Body of pancreas (tissue), 4 donors: ENCODE results near the gene NLGN2. TPM values are rescaled to one million over a fixed set of nuclear protein-coding genes. Genes with fewer than 3 reads are reported as not detected.
A peak's percentile ranks its signal among the peaks of the same experiment; 100 is the strongest.

Source experiments
- ATAC-seq: fragments of 150-250 bp; one replicate; pipeline ENCODE4 v1.9.1; 2016
- DNase-seq, 4 donors: peaks; one replicate each; pipeline ENCODE4 v3.0.0-alpha.2; 2019
- H3K27ac ChIP-seq, 4 donors: fragments of 200-600 bp; sonication (generic); 1 replicate in 3 of 4; 2 replicates in 1 of 4; pipeline versions ENCODE4 v1.5.1 to v1.6.1; 2016 to 2019; ENCODE audit warnings: mild to moderate bottlenecking in 1 of 4, mixed read lengths in 1 of 4, moderate library complexity in 1 of 4
- H3K27me3 ChIP-seq, 2 donors: fragments of 200-600 bp; sonication (generic); one replicate each; pipeline ENCODE4 v1.6.0; 2016; ENCODE audit warnings: mild to moderate bottlenecking in 1 of 2
- H3K36me3 ChIP-seq, 2 donors: fragments of 200-600 bp; sonication (generic); replicated peaks in 1 of 2; 2 replicates each; pipeline ENCODE4 v1.5.1; 2016; ENCODE audit warnings: low read depth in 2 of 2; ENCODE audit not compliant: insufficient read depth in 1 of 2
- H3K4me1 ChIP-seq: fragments of 200-600 bp; sonication (generic); one replicate; pipeline ENCODE4 v1.6.0; 2016
- H3K4me3 ChIP-seq, 2 donors: fragments of 200-600 bp; sonication (generic); 1 replicate in 1 of 2; 2 replicates in 1 of 2; pipeline ENCODE4 v1.5.1; 2016 to 2019
- H3K9me3 ChIP-seq, 3 donors: fragments of 200-600 bp; sonication (generic); 1 replicate in 2 of 3; 2 replicates in 1 of 3; pipeline ENCODE4 v1.5.1; 2016
- CTCF ChIP-seq, 7 experiments: fragments of 450-650 bp in 4 of 7; fragments of 200-600 bp in 3 of 7; sonication (generic) in 3 of 7; IDR thresholded peaks; one replicate each; pipeline ENCODE4 v1.5.1; 2016 to 2019; ENCODE audit warnings: antibody characterized with exemption in 7 of 7
- POLR2A ChIP-seq, 3 donors: fragments of 450-650 bp; IDR thresholded peaks; one replicate each; pipeline ENCODE4 v1.6.1; 2016; ENCODE audit warnings: antibody characterized with exemption in 3 of 3, mild to moderate bottlenecking in 2 of 3
- whole genome bisulfite sequencing, 2 donors: methylation state at CpG; one replicate each; pipeline ENCODE4 v1.1.5; 2017; 5-methylcytosine and 5-hydroxymethylcytosine counted together
- intact Hi-C: fragments of 100-400 bp; cut with DNase I; formaldehyde crosslinking; loops from one replicate; pipeline ENCODE4 v1.15.1; 2023
- total RNA-seq, 2 donors: library from RNA; depleted of rRNA; stranded (reverse); fragments of >200 nt; gene quantifications; one replicate each; pipeline ENCODE4 v1.1.0, GENCODE V29; 2016

Gene NLGN2
- total RNA-seq, 2 donors from 2014 or later, result 5.2 to 6.3 TPM

- Histone ChIP-seq H3K36me3 (no peaks in the 10 kb centered on the region), H3K27ac (no peak overlapping the region), H3K4me3 (no peak overlapping the region), H3K9me3 (no peaks in the 10 kb centered on the region), H3K27me3 (no peaks in the 10 kb centered on the region), H3K4me1 (no peaks in the 10 kb centered on the region)
- WGBS, 2 donors, result 84 to 87% methylated on average over 19 to 24 of the region's 29 CpGs
- TF ChIP-seq POLR2A (IDR thresholded peaks at IDR 0.05), result no peak
- TF ChIP-seq CTCF (IDR thresholded peaks at IDR 0.05), result no peak
- peak; percentile 19 for ATAC-seq
- intact Hi-C loops, result no loop called here
- no peak for DNase-seq
These were observed 19.3 kb downstream of the NLGN2 start for GRCh38 chr17:7426896-7427489.

DNA sequence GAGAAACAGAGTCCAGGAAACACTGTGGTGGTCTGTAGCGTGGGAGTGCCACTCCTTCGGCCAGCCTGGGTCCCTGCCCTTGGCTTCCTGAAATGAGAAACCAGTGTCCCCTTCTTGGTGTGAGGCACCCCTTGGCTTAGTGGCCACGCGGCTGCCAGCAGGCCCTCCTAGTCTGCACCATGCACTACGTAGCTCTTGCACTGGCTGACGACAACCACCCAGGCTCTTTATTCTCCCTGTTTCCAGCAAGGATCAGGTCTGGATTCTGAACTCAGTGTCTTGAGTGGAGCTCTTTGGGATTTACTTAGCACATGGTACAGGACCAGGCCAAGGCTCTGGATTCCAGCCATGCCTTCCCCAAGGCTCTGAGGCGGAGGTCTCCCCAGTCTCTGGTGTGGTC is 19.9 kb downstream of the NLGN2 start:
- 90% methylated on average over 6 to 7 of the region's 7 CpGs for WGBS, 2 donors
- no peaks in the 10 kb centered on the region for H3K27me3 ChIP-seq
- no peak overlapping the region for H3K4me3 ChIP-seq
- intact Hi-C loops, result no loop called here
- H3K27ac ChIP-seq, result no peak overlapping the region
- H3K9me3 ChIP-seq, result no peaks in the 10 kb centered on the region
- ATAC-seq (peak; percentile 11), DNase-seq (no peak)
- no peaks in the 10 kb centered on the region for H3K4me1 ChIP-seq
- no peaks in the 10 kb centered on the region for H3K36me3 ChIP-seq
- no peak for TF ChIP-seq CTCF (IDR thresholded peaks at IDR 0.05)

DNA sequence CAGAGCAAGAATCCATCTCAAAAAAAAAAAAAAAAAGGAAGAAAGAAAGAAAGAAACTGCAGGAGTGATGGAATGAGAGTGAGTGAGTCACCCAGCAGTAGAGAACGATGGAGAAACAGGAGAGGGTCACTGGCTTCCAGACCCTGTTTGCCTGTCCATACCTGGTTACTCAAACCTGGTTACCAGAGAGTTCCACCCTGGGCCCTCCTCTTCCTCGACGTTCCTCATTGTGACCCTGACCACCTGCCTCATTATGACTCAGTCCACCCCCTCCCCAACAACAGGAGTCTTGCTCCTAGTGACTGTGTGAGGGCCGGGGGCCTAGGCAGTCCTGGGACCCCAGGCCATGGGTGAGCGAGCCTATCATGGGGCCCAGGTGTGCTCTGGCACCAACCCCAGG is 20.9 kb downstream of the NLGN2 start, which contains the start of gene SPEM3:
Gene SPEM3 (plus strand): TSS at position 301 of the 400 bp plus-strand sequence. CDS start 46 bp downstream, at position 347.
- Histone ChIP-seq H3K36me3 (no peaks in the 10 kb centered on the region), H3K9me3 (no peaks in the 10 kb centered on the region), H3K27ac (no peak within 1 kb of the TSS), H3K4me1 (no peaks in the 10 kb centered on the region), H3K27me3 (no peaks in the 10 kb centered on the region), H3K4me3 (no peak within 1 kb of the TSS)
- ATAC-seq (no peak), DNase-seq (no peak)
- 40% methylated on average over 3 to 5 of the region's 5 CpGs for WGBS, 2 donors
- intact Hi-C loops, result no loop called here
- no peak for TF ChIP-seq CTCF (IDR thresholded peaks at IDR 0.05)
- TF ChIP-seq POLR2A (IDR thresholded peaks at IDR 0.05), result no peak

DNA sequence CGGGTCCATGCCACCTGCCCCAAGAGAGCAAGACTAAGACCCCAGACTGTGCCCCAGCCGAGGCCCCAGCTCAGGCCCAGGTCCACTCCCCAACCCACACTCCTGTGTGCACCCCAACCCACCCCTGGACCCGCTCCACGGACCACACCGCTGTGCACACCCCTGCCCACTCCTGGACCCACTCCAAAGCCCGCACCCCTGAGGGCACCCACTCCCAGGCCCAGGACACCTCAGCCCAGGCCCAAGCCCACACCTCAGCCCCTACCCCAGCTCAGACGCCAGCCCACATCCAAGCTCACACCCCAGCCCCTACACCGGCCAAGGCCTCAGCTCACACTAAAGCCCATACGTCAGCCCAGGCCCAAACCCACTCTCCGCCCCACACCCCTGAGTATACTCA is 22.1 kb downstream of the NLGN2 start:
- Histone ChIP-seq H3K27me3 (no peaks in the 10 kb centered on the region), H3K4me1 (no peaks in the 10 kb centered on the region), H3K9me3 (no peaks in the 10 kb centered on the region), H3K4me3 (no peak overlapping the region), H3K36me3 (no peaks in the 10 kb centered on the region), H3K27ac (no peak overlapping the region)
- TF ChIP-seq CTCF (IDR thresholded peaks at IDR 0.05) (no peak), POLR2A (IDR thresholded peaks at IDR 0.05) (no peak)
- 77 to 88% methylated on average over 9 to 10 of the region's 10 CpGs for WGBS, 2 donors
- intact Hi-C loops, result no loop called here
- no peak for ATAC-seq
- no peak for DNase-seq

- intact Hi-C loops, result no loop called here
- DNase-seq, result no peak
These were observed 23.6 kb downstream of the NLGN2 start for GRCh38 chr17:7431231-7431630.

More at GRCh38 chr17:7431231-7431630, 23.6 kb downstream of the NLGN2 start:
- H3K27me3 ChIP-seq, result no peaks in the 10 kb centered on the region
- 71 to 100% methylated on average over 1 of the region's 1 CpG for WGBS, 2 donors
- peaks cover 9% of the 10 kb centered on the region for H3K4me1 ChIP-seq
- no peak for TF ChIP-seq CTCF (IDR thresholded peaks at IDR 0.05)
- no peak for TF ChIP-seq POLR2A (IDR thresholded peaks at IDR 0.05)
- H3K36me3 ChIP-seq, result no peaks in the 10 kb centered on the region
- no peak overlapping the region for H3K4me3 ChIP-seq
- no peak for ATAC-seq
- no peak overlapping the region for H3K27ac ChIP-seq
- no peaks in the 10 kb centered on the region for H3K9me3 ChIP-seq
